HG03025 (cell line): ENCODE data around the gene NUCKS1.

Source experiments
- ATAC-seq: cut with Tn5 transposase; IDR thresholded peaks from one replicate; pipeline ENCODE4 v1.9.1; 2021; ENCODE audit warnings: mild to moderate bottlenecking, moderate library complexity; ENCODE audit not compliant: unreplicated experiment, low FRiP score

Gene NUCKS1

GRCh38 chr1:205703072-205703471, 46.9 kb downstream of the NUCKS1 start:
- no peak for ATAC-seq

- no peak for ATAC-seq
These were observed 48.1 kb downstream of the NUCKS1 start for GRCh38 chr1:205701891-205702290.

- ATAC-seq, result no peak
These were observed 48.6 kb downstream of the NUCKS1 start for GRCh38 chr1:205701420-205701819.

GRCh38 chr1:205700865-205701401, 49.0 kb downstream of the NUCKS1 start:
- ATAC-seq, result no peak

GRCh38 chr1:205699416-205699815, 50.6 kb downstream of the NUCKS1 start:
- no peak for ATAC-seq

GRCh38 chr1:205698921-205699320, 51.1 kb downstream of the NUCKS1 start:
- no peak for ATAC-seq

GRCh38 chr1:205693421-205693991, 56.5 kb downstream of the NUCKS1 start:
- ATAC-seq, result no peak

- ATAC-seq, result no peak
These were observed 57.6 kb downstream of the NUCKS1 start for GRCh38 chr1:205692423-205692822.

GRCh38 chr1:205690122-205690756, 59.7 kb downstream of the NUCKS1 start:
- no peak for ATAC-seq

- no peak for ATAC-seq
These were observed 60.5 kb downstream of the NUCKS1 start for GRCh38 chr1:205689479-205689878.

- ATAC-seq, result no peak
These were observed 61.6 kb downstream of the NUCKS1 start for GRCh38 chr1:205688171-205689080.

GRCh38 chr1:205687242-205687641, 62.7 kb downstream of the NUCKS1 start:
- ATAC-seq, result no peak

GRCh38 chr1:205681364-205681763, 68.6 kb downstream of the NUCKS1 start:
- ATAC-seq, result no peak

GRCh38 chr1:205680073-205680851, 69.7 kb downstream of the NUCKS1 start, which contains the start of gene SLC45A3:
Gene SLC45A3, minus strand, starts transcription at chr1:205680509. Its CDS starts 15,853 bp downstream, at chr1:205664656.
- no peak for ATAC-seq

GRCh38 chr1:205678286-205679111, 71.5 kb downstream of the NUCKS1 start:
- no peak for ATAC-seq

- no peak for ATAC-seq
These were observed 72.8 kb downstream of the NUCKS1 start for GRCh38 chr1:205677167-205677566.

GRCh38 chr1:205676597-205676996, 73.4 kb downstream of the NUCKS1 start:
- no peak for ATAC-seq

- no peak for ATAC-seq
These were observed 74.0 kb downstream of the NUCKS1 start for GRCh38 chr1:205676002-205676401.

GRCh38 chr1:205675247-205675646, 74.7 kb downstream of the NUCKS1 start:
- ATAC-seq, result no peak
